GM23338 (cell line): ENCODE measurements around the gene PCBP3. TPM values are rescaled to one million over a fixed set of nuclear protein-coding genes. Genes with fewer than 3 reads are reported as not detected.

Source experiments
- ATAC-seq: fragments of 200-7000 bp; cut with Tn5 transposase; 3 replicates; pipeline ENCODE4 v1.9.1; 2020
- DNase-seq: peaks from one replicate; pipeline ENCODE4 v3.0.0-alpha.2; 2015; ENCODE audit warnings: low spot score
- H2AFZ ChIP-seq: fragments of 200-600 bp; sonication (generic); 2 replicates; pipeline ENCODE4 v1.8.0; 2016; ENCODE audit warnings: antibody characterized with exemption, mild to moderate bottlenecking, moderate library complexity
- H3F3A ChIP-seq: fragments of 200-600 bp; sonication (generic); replicated peaks from 2 replicates; pipeline ENCODE4 v1.8.0; 2017; ENCODE audit warnings: antibody characterized with exemption, mixed run types, low read depth
- H3K27ac ChIP-seq: fragments of 200-600 bp; sonication (generic); 2 replicates; pipeline ENCODE4 v1.6.1; 2016; ENCODE audit warnings: low read depth
- H3K27me3 ChIP-seq: fragments of 200-600 bp; sonication (generic); 2 replicates; pipeline ENCODE4 v1.8.0; 2016; ENCODE audit warnings: mild to moderate bottlenecking, mixed run types, moderate library complexity; ENCODE audit not compliant: insufficient read depth
- H3K36me3 ChIP-seq: fragments of 200-600 bp; sonication (generic); 2 replicates; pipeline ENCODE4 v1.8.0; 2016; ENCODE audit warnings: mild to moderate bottlenecking; ENCODE audit not compliant: insufficient read depth
- H3K4me1 ChIP-seq: fragments of 200-600 bp; sonication (generic); 2 replicates; pipeline ENCODE4 v1.8.0; 2016; ENCODE audit warnings: mild to moderate bottlenecking, moderate library complexity; ENCODE audit not compliant: insufficient read depth
- H3K4me2 ChIP-seq: fragments of 200-600 bp; sonication (generic); 2 replicates; pipeline ENCODE4 v1.7.1; 2017; ENCODE audit warnings: mixed run types
- H3K4me3 ChIP-seq: fragments of 200-600 bp; sonication (generic); 2 replicates; pipeline ENCODE4 v1.6.1; 2016; ENCODE audit warnings: mixed run types
- H3K79me2 ChIP-seq: fragments of 200-600 bp; sonication (generic); replicated peaks from 2 replicates; pipeline ENCODE4 v1.8.0; 2017; ENCODE audit warnings: mild to moderate bottlenecking; ENCODE audit not compliant: insufficient read depth
- H3K9me2 ChIP-seq: fragments of 200-600 bp; sonication (generic); 2 replicates; pipeline ENCODE4 v1.8.0; 2017; ENCODE audit not compliant: insufficient read depth
- H4K20me1 ChIP-seq: fragments of 200-600 bp; sonication (generic); replicated peaks from 2 replicates; pipeline ENCODE4 v1.8.0; 2017; ENCODE audit warnings: mild to moderate bottlenecking; ENCODE audit not compliant: insufficient read depth
- H3K27ac Mint-ChIP-seq: 2 replicates; pipeline ENCODE4 v1.8.0; 2020; ENCODE audit warnings: inconsistent platforms, mild to moderate bottlenecking, moderate library complexity, mixed read lengths
- H3K27me3 Mint-ChIP-seq: 3 replicates; pipeline ENCODE4 v1.8.0; 2022; ENCODE audit warnings: low read depth, mild to moderate bottlenecking, moderate library complexity, mixed read lengths, inconsistent platforms; ENCODE audit not compliant: insufficient read depth, poor library complexity
- H3K36me3 Mint-ChIP-seq: 3 replicates; pipeline ENCODE4 v1.8.0; 2021; ENCODE audit warnings: low read depth, mild to moderate bottlenecking, inconsistent platforms, moderate library complexity, mixed read lengths
- H3K4me1 Mint-ChIP-seq: 3 replicates; pipeline ENCODE4 v1.8.0; 2020; ENCODE audit warnings: mild to moderate bottlenecking, inconsistent platforms, mixed read lengths
- H3K4me3 Mint-ChIP-seq: 3 replicates; pipeline ENCODE4 v1.8.0; 2021; ENCODE audit warnings: moderate library complexity, mild to moderate bottlenecking, inconsistent platforms, mixed read lengths
- H3K9me3 Mint-ChIP-seq: 3 replicates; pipeline ENCODE4 v1.8.0; 2020; ENCODE audit warnings: moderate library complexity, mild to moderate bottlenecking, inconsistent platforms, mixed read lengths
- CREB1 ChIP-seq: fragments of 250-450 bp; sonication (Bioruptor Pico); IDR thresholded peaks from 2 replicates; pipeline ENCODE4 v1.5.0; 2020; ENCODE audit warnings: low read depth, mild to moderate bottlenecking, moderate library complexity
- ETS1 ChIP-seq: IDR thresholded peaks from 2 replicates; pipeline ENCODE4 v1.6.1; 2016; ENCODE audit warnings: antibody characterized with exemption
- REST ChIP-seq: IDR thresholded peaks from one replicate; pipeline ENCODE4 v1.6.1; 2018; ENCODE audit warnings: antibody characterized with exemption; ENCODE audit not compliant: unreplicated experiment
- polyA plus RNA-seq: library from polyadenylated mRNA; unstranded; fragments of >200 nt; fragmentation: Nextera tagmentation; extraction: Ambion mirVana; gene quantifications from 2 replicates; pipeline ENCODE4 v1.2.1, GENCODE V29; 2016
- total RNA-seq: library from RNA; depleted of rRNA; stranded (reverse); fragments of >200 nt; shearing (Covaris generic); gene quantifications from 2 replicates; pipeline ENCODE4 v1.2.3, GENCODE V29; 2014
- TF ChIP-seq, protein P1 (sequence below): fragments of 250-450 bp; sonication (Bioruptor Pico); IDR thresholded peaks from 2 replicates; pipeline ENCODE4 v1.5.0; 2020; ENCODE audit warnings: mild to moderate bottlenecking, moderate library complexity

Gene PCBP3
- total and polyA plus RNA-seq, 2 experiments from 2014 or later = 7.1 to 9.1 TPM

DNA sequence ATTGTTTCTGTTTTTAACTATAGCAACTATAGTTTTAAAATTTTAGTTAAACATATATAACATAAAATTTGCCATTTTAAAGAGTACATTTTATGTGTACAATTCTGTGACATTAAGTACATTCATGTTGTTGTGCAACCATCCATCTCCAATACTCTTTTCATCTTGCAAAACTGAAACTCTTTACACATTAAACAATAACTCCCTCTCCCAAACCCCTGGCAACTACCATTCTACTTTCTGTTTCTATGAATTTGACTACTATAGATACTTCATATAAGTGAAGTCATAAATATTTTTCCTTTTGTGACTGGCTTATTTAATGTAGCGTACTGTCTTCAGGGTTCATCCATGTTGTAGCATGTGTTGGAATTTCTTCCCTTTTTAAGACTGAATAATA, 25.9 kb downstream of the PCBP3 start:
- Mint-ChIP-seq H3K27ac (no peak overlapping the region), H3K4me1 (no peaks in the 10 kb centered on the region)

More for the DNA sequence above, 25.9 kb downstream of the PCBP3 start:
- Mint-ChIP-seq H3K27me3 (peaks cover 6% of the 10 kb centered on the region), H3K9me3 (peaks cover 5% of the 10 kb centered on the region; the same call in 1 of the 3 replicates), H3K36me3 (no peaks in the 10 kb centered on the region), H3K4me3 (no peak overlapping the region)
- Histone ChIP-seq H3K27me3 (no peaks in the 10 kb centered on the region), H3K4me1 (no peaks in the 10 kb centered on the region), H3K36me3 (no peaks in the 10 kb centered on the region), H3K9me2 (no peaks in the 10 kb centered on the region), H2AFZ (no peak overlapping the region), H3K4me2 (no peak overlapping the region), H4K20me1 (0 out of 2 replicates have a peak, but pooled peaks cover 2% of the 10 kb centered on the region), H3K27ac (no peak overlapping the region), H3K79me2 (no peaks in the 10 kb centered on the region), H3K4me3 (no peak overlapping the region), H3F3A (no peaks in the 10 kb centered on the region)
- DNase-seq = no peak
- ATAC-seq = no peak
- no peak for TF ChIP-seq ETS1
- TF ChIP-seq, protein P1, sequence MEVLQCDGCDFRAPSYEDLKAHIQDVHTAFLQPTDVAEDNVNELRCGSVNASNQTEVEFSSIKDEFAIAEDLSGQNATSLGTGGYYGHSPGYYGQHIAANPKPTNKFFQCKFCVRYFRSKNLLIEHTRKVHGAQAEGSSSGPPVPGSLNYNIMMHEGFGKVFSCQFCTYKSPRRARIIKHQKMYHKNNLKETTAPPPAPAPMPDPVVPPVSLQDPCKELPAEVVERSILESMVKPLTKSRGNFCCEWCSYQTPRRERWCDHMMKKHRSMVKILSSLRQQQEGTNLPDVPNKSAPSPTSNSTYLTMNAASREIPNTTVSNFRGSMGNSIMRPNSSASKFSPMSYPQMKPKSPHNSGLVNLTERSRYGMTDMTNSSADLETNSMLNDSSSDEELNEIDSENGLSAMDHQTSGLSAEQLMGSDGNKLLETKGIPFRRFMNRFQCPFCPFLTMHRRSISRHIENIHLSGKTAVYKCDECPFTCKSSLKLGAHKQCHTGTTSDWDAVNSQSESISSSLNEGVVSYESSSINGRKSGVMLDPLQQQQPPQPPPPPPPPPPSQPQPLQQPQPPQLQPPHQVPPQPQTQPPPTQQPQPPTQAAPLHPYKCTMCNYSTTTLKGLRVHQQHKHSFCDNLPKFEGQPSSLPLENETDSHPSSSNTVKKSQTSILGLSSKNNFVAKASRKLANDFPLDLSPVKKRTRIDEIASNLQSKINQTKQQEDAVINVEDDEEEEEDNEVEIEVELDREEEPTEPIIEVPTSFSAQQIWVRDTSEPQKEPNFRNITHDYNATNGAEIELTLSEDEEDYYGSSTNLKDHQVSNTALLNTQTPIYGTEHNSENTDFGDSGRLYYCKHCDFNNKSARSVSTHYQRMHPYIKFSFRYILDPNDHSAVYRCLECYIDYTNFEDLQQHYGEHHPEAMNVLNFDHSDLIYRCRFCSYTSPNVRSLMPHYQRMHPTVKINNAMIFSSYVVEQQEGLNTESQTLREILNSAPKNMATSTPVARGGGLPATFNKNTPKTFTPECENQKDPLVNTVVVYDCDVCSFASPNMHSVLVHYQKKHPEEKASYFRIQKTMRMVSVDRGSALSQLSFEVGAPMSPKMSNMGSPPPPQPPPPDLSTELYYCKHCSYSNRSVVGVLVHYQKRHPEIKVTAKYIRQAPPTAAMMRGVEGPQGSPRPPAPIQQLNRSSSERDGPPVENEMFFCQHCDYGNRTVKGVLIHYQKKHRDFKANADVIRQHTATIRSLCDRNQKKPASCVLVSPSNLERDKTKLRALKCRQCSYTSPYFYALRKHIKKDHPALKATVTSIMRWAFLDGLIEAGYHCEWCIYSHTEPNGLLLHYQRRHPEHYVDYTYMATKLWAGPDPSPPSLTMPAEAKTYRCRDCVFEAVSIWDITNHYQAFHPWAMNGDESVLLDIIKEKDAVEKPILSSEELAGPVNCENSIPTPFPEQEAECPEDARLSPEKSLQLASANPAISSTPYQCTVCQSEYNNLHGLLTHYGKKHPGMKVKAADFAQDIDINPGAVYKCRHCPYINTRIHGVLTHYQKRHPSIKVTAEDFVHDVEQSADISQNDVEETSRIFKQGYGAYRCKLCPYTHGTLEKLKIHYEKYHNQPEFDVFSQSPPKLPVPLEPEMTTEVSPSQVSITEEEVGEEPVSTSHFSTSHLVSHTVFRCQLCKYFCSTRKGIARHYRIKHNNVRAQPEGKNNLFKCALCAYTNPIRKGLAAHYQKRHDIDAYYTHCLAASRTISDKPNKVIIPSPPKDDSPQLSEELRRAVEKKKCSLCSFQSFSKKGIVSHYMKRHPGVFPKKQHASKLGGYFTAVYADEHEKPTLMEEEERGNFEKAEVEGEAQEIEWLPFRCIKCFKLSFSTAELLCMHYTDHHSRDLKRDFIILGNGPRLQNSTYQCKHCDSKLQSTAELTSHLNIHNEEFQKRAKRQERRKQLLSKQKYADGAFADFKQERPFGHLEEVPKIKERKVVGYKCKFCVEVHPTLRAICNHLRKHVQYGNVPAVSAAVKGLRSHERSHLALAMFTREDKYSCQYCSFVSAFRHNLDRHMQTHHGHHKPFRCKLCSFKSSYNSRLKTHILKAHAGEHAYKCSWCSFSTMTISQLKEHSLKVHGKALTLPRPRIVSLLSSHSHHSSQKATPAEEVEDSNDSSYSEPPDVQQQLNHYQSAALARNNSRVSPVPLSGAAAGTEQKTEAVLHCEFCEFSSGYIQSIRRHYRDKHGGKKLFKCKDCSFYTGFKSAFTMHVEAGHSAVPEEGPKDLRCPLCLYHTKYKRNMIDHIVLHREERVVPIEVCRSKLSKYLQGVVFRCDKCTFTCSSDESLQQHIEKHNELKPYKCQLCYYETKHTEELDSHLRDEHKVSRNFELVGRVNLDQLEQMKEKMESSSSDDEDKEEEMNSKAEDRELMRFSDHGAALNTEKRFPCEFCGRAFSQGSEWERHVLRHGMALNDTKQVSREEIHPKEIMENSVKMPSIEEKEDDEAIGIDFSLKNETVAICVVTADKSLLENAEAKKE (CRISPR knock-in tag) = no peak
- TF ChIP-seq REST = no peak
- TF ChIP-seq CREB1 (CRISPR knock-in tag) = no peak
